HG03439 (cell line): ENCODE measurements around the gene OTOG.

Source experiments
- ATAC-seq: cut with Tn5 transposase; IDR thresholded peaks from one replicate; pipeline ENCODE4 v1.9.1; 2021; ENCODE audit warnings: mild to moderate bottlenecking, moderate library complexity; ENCODE audit not compliant: unreplicated experiment

OTOG gene

GRCh38 chr11:17645190-17645970, 98.3 kb downstream of the OTOG start:
- no peak for ATAC-seq

GRCh38 chr11:17646451-17647145, 99.5 kb downstream of the OTOG start:
- no peak for ATAC-seq

GRCh38 chr11:17648528-17648927, 101.5 kb downstream of the OTOG start:
- ATAC-seq = no peak

GRCh38 chr11:17649261-17649660, 102.2 kb downstream of the OTOG start:
- no peak for ATAC-seq

GRCh38 chr11:17649696-17650095, 102.6 kb downstream of the OTOG start:
- ATAC-seq = no peak

- no peak for ATAC-seq
These were observed 103.3 kb downstream of the OTOG start for GRCh38 chr11:17650127-17650911.

- no peak for ATAC-seq
These were observed 104.0 kb downstream of the OTOG start for GRCh38 chr11:17651061-17651460.

GRCh38 chr11:17651681-17652080, 104.6 kb downstream of the OTOG start:
- no peak for ATAC-seq

GRCh38 chr11:17652556-17652955, 105.5 kb downstream of the OTOG start:
- no peak for ATAC-seq

GRCh38 chr11:17653611-17654010, 106.6 kb downstream of the OTOG start:
- no peak for ATAC-seq

- no peak for ATAC-seq
These were observed 108.6 kb downstream of the OTOG start for GRCh38 chr11:17655682-17656081.

- ATAC-seq = no peak
These were observed 111.2 kb downstream of the OTOG start for GRCh38 chr11:17658211-17658610.

GRCh38 chr11:17668166-17668565, 121.1 kb downstream of the OTOG start:
- ATAC-seq = no peak

GRCh38 chr11:17672469-17672868, 125.4 kb downstream of the OTOG start:
- ATAC-seq = no peak

GRCh38 chr11:17673951-17674350, 126.9 kb downstream of the OTOG start:
- no peak for ATAC-seq

GRCh38 chr11:17682848-17683247, 135.8 kb downstream of the OTOG start:
- ATAC-seq = no peak

GRCh38 chr11:17683377-17684161, 136.5 kb downstream of the OTOG start:
- no peak for ATAC-seq

GRCh38 chr11:17684550-17684949, 137.5 kb downstream of the OTOG start:
- no peak for ATAC-seq

- no peak for ATAC-seq
These were observed 139.3 kb downstream of the OTOG start for GRCh38 chr11:17686231-17686980.
